GM18517 (cell line): ENCODE data around the gene CYFIP2.
A peak's percentile ranks its signal among the peaks of the same experiment; 100 is the strongest.
"Not testable (repeated sequence)": the region's sequence is repeated elsewhere in the genome, so short reads cannot be mapped to it uniquely, and the experiment has no call there.

ENCODE experiments used
- ATAC-seq: cut with Tn5 transposase; IDR thresholded peaks from one replicate; pipeline ENCODE4 v1.9.1; 2021; ENCODE audit warnings: mild to moderate bottlenecking, moderate library complexity; ENCODE audit not compliant: unreplicated experiment

CYFIP2 gene

GRCh38 chr5:157265714-157266285, at the start of gene CYFIP2:
CYFIP2 (plus strand) TSS chr5:157266123; CDS start chr5:157285362, 19,239 bp downstream.
- peak; percentile 82 for ATAC-seq

DNA sequence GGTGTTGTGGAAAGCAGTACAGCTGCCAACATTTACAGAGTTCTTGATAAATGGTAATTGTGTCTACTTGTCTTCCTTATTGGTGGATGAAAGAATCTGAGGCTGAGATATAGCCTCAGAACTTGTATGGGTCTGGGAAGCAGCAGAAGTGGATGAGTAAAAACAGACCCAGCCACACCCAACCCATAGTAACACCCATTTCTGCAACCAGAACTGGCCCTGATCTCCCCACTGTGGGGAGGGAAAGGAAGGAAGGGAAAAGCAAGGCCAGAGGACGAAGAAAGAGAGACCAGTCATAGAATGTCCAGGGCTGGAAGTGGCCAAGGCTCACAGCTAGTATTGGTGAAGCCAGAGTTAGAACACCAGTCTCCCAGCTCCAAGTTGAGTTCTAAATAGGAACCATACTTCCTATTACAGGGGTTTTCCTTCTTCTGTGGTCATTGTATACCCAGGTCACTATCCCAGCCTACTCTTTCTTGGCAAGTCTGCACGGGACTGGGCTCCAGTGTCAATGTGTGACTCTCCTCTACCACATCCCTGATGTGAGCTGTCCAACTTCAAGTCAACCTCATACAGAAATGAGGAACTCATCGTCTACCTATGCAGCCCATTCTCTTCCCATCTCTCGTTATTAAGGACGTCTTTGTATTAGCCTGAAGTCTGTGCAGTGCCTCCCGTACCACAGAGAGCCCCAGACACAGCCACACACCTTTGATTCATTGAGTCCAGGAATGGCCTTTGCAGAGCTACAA, 49.4 kb upstream of the CYFIP2 start:
- ATAC-seq, result no peak

GRCh38 chr5:157217289-157218024, 48.5 kb upstream of the CYFIP2 start:
- no peak for ATAC-seq

DNA sequence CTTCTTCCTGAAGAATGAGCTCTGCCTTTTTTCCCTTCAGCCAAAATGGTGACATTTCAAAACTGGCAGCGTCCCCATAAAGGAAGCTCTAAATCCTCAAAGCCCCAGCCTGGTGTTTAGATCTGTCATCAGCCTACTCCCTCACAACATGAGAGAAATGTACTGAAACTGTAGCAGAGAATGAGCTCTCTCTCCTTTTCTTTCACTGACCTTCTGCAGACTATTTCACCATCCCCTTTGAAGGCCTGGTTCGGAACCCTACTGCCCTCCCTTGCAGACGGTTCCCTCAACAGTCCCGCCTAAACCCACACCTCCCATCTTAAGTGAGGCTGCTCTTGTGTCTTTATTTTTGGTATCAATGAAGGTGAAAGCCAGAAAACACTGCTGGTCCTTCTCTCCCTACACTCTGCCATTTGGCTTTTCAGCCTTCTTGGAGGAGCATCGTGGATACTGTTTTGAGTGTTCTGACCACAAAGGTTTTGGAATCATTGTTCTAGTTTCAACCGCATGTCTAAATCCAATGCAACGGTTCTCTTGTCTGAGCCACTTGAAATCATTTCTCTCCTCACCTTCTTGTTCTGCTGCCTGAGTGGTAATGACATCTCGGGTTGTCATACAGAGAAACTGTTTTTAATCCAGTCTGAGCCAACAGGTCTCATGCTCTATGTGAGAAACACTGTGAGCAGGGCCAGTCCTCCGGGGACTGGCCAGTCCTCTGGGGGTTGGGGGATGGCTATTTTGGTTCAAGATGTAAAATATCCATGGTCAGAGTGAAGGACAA, 46.2 kb upstream of the CYFIP2 start:
- peak; percentile 56 for ATAC-seq

DNA sequence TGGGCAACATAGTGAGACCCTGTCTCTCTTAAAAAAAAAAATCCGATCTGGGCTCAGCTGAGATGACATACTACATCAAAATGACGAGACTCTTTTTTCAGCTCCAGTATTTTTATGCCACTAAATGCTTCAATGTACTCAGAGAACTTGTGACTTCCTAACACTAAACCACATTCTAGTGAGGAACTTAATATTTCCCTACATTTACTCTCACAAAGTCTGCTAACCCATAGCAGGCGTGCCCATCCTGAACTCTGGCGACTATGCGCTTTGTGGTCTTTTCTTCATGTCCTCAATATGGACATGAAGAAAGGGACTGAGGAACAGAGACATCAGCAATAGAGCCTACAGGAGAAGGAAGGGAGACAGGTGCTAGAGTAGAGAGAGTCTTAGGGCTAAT, 44.0 kb upstream of the CYFIP2 start:
- no peak for ATAC-seq

- no peak for ATAC-seq
These were observed 43.3 kb upstream of the CYFIP2 start for GRCh38 chr5:157222506-157223230.

DNA sequence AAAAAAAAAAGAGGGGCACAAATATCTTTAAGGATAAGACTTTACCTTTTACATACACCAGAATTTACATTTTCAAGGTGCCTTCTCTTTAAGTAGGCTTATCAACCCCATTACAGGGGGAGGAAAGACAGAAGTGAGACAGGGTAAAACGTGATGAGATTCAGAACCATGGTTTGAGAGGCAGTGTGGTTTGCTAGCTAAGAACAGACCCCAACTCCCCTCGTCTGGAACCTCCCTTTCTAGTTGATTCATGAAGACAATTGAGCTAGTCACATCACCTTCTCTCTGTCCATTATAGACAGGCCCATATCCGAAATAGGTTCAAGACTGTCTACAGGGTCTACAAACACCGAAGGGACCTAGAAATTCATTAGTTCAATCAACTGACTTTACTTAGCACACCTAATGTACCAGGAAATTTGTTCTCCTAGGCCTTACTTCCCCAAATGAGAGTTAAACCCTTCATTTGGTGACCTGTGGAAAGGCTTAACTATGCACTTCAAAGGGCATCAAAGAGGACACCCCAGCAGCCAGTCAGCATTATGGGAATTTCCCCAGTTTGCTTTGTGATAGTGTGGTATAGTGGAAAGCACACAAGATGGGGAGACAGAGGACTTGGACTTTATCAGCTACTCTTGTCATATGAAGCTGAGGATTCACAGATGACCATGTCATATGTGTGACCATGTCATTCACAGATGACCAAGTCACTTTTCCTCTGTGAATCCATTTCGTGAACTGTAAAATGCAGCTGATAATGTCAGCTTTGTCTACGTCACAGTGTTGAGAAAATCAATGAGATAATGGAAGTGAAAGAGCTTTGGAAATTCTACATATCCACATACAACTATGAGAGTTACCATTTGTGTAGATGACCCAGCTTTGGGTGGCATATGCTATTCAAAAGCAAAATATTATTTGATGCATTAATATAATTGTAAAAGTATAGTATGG, 40.2 kb upstream of the CYFIP2 start:
- no peak for ATAC-seq

DNA sequence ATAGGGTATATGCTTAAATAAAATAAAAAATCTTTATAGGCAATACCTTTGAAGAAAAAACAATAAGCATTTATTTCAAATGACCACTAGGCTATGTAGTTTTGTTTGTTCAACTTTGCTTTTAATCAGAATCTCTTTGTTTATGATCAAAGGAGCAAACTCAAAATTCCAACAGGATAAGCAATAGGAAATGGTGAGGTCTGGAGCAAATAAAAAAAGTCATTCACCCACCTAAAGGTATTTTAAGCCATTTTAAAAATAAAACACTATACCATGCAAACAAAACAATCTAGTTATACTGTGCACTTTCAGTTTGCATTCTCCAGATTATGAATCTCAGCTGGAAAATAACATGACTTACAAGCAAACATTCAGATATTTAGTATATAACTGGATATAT, 35.3 kb upstream of the CYFIP2 start:
- no peak for ATAC-seq

- ATAC-seq, result no peak
These were observed 33.2 kb upstream of the CYFIP2 start for GRCh38 chr5:157232706-157233105.

DNA sequence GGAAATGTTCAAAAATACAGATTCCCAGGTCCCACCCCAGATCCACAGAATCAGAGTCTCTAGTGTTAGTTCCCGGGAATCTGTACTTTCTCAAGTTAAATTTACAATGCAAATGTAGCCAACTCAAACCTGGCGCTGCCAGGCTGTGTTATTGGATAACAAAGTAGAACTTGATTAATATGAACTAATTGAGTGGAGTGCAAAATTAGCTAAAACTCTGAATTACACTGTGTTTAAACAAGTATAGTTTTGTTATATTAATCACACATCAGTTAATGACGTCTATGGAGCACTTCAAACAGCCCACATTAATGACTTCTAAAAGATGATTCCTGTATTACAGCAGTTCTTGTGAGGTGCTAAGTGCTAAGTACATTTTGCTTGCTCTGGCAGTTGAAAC, 32.4 kb upstream of the CYFIP2 start:
- ATAC-seq, result no peak

DNA sequence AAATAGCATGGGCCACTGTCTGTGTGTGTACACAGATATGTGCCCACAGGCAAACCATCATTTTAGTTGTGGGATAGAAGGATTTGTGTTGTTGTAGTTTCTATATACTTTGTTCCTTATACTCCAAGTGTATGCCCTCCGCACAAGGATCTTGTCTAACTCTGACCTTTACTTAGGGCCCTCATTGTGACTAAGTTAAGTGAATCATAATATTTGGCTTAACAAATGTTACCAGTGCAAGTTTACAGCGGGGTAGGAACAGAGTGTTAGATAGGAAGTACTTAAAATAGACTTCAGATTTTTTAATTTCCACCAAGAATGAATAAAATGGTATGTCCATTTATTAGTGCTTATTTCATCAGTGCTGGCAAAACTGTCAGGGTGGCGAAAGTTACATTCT, 29.5 kb upstream of the CYFIP2 start:
- no peak for ATAC-seq

- no peak for ATAC-seq
These were observed 24.4 kb upstream of the CYFIP2 start for GRCh38 chr5:157241483-157241882.

- ATAC-seq, result not testable (repeated sequence)
These were observed 21.2 kb upstream of the CYFIP2 start for GRCh38 chr5:157244704-157245103.

DNA sequence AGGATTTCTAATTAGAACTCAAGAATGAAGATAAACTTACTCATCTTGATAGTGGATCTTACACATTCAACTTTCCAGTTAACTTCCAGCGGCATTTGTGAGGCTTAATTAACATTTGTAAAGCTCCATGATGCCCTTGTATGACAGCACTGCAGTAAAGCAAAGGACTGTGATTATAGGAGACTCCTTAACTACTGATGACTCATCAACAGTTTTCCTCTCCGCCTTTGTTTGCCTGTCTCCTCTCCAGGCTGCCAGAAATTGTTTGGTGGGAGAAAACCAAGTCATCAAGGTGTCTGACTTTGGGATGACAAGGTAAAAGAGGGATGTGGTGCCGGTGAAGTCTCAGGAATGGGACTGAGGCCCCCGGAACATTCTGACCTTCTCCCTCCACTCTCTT, 20.4 kb upstream of the CYFIP2 start:
- no peak for ATAC-seq

GRCh38 chr5:157245886-157246285, 20.0 kb upstream of the CYFIP2 start:
- no peak for ATAC-seq

- no peak for ATAC-seq
These were observed 18.7 kb upstream of the CYFIP2 start for GRCh38 chr5:157247267-157247666.

DNA sequence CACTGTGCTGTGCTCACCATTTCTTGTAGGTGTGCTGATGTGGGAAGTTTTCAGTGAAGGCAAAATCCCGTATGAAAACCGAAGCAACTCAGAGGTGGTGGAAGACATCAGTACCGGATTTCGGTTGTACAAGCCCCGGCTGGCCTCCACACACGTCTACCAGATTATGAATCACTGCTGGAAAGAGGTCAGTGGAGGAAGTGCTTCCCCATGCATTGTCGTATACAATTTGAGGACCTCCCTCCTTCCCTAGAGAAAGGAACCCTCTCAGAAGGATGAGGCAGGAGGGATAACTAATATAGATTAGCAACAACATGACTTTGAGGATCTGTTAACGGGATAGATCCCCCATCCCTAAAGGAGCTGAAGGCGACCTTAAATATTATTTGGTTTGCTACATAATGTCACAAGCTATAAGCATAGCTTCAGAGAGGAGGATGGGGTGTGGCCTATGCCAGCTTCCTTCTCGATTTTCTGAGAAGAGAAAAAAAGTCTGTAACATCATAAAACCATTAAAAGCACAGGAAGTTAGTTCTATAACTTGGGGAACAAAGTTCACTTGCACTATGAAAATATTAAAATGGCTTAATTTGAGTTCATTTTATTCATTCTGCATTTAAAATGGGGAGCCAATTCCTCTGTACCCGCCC, 17.0 kb upstream of the CYFIP2 start:
- ATAC-seq, result no peak

DNA sequence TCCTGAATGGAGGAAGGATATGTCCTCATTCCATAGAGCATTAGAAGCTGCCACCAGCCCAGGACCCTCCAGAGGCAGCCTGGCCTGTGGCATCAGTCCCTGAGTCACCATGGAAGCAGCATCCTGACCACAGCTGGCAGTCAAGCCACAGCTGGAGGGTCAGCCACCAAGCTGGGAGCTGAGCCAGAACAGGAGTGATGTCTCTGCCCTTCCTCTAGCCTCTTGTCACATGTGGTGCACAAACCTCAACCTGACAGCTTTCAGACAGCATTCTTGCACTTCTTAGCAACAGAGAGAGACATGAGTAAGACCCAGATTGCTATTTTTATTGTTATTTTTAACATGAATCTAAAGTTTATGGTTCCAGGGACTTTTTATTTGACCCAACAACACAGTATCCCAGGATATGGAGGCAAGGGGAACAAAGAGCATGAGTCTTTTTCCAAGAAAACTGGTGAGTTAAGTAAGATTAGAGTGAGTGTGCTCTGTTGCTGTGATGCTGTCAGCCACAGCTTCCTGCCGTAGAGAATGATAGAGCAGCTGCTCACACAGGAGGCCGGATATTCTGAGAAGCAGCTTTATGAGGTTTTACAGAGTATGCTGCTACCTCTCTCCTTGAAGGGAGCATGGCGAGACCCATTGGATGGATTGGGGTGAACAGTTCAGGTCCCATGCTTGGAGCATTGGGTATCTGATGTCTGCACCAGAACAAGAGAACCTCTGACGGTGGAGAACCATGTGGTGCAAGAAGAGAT, 13.0 kb upstream of the CYFIP2 start:
- peak; percentile 87 for ATAC-seq
